Fibroblast of skin of right biceps (primary cell): ENCODE results near the gene SLC45A1.
"Not testable (repeated sequence)": the region's sequence is repeated elsewhere in the genome, so short reads cannot be mapped to it uniquely, and the experiment has no call there.

ENCODE experiments used
- DNase-seq: peaks from one replicate; pipeline ENCODE4 v3.0.0-alpha.2; 2013

Gene SLC45A1

GRCh38 chr1:8317647-8318381 is at the start of gene SLC45A1:
Gene SLC45A1, plus strand, starts transcription at chr1:8318114. Its CDS starts 6,216 bp downstream, at chr1:8324330.
- peak; percentile 66 for DNase-seq

GRCh38 chr1:8273036-8273435 is 44.9 kb upstream of the SLC45A1 start:
- no peak for DNase-seq

GRCh38 chr1:8274352-8274751 is 43.6 kb upstream of the SLC45A1 start:
- no peak for DNase-seq

DNA sequence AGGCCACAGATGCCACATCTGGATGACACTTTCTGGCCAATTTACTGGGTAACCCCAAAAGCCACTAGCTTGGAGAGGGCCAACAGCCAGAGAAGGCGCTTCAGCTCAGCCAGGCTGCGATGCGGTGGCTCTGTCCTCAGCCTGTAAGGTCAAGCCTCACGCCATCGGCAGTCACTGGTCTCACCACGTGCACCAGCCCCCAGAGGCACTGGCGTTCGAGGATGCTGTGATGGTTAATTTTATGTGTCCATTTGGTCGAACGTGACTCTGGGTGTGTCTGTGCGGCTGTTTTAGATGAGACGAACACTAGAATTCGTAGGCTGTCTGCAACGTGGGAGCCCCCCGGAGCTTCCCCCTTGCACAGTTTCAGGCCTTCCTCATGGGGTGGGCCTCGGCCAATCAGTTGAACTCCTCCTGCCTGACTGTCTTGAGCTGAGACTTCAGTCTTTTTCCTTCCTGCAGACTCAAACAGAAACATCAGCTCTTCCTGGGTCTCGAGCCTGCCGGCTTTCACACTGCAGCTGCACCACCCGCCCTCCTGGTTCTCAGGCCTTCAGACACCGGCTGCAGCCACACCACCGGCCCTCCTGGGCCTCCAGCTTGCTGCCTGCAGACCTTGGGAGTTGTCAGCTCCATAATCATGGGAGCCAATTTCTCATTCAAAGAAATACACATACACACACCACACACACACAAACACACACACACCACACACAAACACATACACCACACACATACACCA is 41.6 kb upstream of the SLC45A1 start:
- no peak for DNase-seq

GRCh38 chr1:8276932-8277331 is 41.0 kb upstream of the SLC45A1 start:
- DNase-seq, result no peak

GRCh38 chr1:8278677-8279076 is 39.2 kb upstream of the SLC45A1 start:
- not testable (repeated sequence) for DNase-seq

GRCh38 chr1:8281843-8282509 is 35.9 kb upstream of the SLC45A1 start:
- no peak for DNase-seq

DNA sequence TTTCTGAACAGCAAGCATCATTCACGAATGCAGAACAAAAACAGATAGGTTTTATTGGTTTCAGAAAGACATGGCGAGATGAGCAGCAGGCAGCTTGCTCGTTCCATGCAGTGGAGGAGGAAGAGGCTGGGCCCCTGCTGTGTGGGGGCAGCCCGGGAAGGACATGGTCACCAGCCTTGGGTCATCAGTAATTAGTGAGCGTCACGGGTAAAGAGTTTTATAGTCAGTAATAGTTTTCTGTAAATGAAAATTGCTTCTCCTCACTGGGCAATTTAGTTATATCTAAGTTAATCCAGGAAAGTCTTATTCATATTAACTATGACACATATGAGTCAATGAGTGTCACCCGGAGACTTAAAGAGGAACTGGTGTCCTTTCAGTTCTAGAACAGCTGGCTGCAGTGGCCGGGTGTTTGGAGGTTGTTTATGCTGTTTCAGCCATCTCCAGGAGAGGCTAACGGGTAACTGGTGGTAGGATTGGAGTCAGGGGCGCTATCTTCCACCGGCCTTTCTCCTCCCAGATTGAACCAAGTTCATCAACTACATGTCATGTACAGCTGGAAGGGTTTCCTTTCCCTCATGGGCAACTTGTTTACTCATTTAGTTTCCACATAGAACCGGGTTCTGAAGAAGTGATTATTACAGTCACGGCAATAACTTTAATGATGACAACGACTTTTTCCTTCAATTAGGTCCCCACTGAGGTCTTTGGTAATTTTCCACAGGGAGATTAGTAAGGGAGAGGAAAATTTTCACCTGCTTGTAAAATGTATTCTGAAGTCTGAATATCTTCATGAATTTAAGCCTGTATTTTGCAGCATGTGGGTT is 34.6 kb upstream of the SLC45A1 start:
- DNase-seq, result no peak

DNA sequence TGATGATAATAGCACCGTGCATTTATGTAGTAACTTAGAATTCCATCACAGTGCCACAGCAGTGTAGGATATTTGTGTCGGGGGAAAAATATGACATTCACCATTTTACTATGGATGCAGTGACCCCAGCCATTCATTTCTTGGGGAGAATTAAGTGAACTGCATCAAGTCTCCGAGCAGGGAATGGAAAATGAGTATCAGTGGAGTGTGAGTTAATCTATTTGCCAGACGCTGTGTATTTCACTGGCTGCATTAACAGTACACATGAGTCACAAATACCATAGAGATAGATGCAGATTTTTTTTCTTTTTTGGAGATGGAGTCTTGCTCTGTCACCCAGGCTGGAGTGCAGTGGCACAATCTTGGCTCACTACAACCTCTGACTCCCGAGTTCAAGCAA is 33.8 kb upstream of the SLC45A1 start:
- peak; percentile 65 for DNase-seq

DNA sequence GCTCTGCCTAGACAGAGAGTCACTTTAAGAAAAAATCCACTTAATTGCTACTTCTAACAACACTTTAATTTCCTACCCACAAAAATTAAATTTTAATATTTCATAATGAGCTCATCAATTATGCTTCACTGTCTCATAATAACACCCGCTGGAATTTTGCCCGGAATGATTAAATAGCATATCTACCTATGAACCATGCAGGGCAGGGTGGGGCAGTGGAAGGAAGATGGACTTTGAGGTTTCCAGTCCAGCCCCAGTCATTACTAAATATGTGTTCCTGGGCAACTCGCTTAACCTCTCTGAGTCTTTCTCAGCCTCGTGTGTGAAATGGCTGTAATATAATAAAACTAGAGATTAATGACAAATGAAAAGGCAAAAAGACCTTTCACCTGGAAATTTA is 32.8 kb upstream of the SLC45A1 start:
- no peak for DNase-seq

DNA sequence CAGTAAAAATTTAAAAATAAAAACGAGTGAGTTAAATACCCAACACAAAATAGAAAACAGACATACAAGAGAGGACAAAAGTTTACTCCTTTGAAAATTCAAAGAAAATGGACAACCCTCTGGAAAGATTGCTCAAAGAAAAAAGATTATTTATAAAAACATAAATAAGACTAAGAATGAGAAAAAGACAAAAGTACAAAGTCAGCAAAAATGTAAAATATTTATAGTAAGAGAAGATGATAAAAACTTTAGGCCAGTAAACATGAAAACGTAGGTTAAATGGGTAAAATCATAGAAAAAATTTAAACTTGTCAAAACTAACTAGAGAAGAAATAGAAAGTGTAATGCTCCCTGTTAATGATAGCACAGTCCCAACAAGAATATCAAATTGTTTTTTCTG is 31.9 kb upstream of the SLC45A1 start:
- DNase-seq, result no peak

GRCh38 chr1:8293118-8293517 is 24.8 kb upstream of the SLC45A1 start:
- peak; percentile 55 for DNase-seq

DNA sequence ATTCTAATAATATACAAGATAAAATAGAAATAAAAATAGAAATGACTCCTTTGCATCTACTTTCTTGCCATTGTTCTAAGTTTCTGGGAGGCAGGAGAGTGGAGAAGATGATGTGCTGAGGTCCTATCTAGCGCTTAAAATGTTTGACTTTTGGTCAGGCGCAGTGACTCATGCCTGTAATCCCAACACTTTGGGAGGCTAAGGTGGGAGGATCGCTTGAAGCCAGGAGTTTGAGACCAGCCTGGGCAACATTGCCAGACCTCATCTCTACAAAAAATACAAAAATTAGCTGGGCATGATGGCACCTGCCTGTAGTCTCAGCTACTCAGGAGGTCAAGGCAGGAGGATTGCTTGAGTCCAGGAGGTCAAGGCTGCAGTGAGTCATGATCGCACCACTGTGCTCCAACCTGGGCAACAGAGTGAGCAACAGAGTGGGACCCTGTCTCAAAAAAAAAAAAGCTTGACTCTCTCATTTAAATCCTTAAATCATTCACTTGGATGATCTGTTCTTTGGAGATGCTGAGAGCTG is 24.2 kb upstream of the SLC45A1 start:
- DNase-seq, result no peak

DNA sequence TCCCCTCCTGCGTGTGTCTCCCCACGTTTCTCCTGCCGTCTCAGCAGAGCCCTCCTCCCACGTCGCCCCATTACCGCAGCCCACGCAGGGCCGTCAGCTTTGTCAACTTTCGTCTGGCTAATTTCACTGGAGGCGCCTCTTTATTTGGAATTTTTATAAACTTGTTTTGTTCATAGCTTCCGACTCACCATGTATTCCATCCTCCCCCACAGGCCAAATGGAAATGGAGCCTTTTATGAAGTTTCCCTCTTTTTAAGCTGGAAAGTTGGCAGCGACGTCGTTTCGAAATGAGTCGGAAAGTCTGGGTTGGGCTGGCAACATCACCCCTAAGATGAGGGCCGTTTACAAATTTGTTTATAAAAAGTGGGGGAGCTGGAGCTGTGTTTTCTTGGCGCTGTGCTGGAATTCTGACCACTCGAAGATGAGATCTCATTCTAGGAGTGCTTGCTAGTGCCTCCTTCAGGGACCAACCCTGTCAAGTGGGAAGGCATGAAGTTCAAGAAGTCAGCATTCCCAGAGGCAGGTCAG is 23.7 kb upstream of the SLC45A1 start:
- no peak for DNase-seq

DNA sequence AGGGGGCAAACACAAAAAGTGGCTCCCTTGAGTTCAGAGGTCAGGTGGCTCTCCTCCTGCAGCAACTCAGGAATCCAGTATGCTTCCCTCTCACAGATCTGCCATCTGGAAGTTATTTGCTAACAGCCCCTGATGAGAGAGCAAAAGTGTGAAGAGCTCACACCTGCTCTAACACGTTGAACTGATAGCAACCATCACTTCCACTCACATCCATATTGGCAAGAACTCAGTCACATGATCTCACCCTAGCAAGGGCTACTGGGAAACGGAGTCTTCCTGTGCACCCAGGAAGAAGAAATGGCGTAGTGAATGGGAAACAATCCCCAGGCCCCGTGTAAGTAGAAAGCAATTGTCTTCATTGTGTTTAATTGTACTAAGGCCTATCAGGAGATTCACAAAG is 20.7 kb upstream of the SLC45A1 start:
- DNase-seq, result no peak

- no peak for DNase-seq
These were observed 18.0 kb upstream of the SLC45A1 start for GRCh38 chr1:8299963-8300362.

- no peak for DNase-seq
These were observed 15.6 kb upstream of the SLC45A1 start for GRCh38 chr1:8302081-8302956.

DNA sequence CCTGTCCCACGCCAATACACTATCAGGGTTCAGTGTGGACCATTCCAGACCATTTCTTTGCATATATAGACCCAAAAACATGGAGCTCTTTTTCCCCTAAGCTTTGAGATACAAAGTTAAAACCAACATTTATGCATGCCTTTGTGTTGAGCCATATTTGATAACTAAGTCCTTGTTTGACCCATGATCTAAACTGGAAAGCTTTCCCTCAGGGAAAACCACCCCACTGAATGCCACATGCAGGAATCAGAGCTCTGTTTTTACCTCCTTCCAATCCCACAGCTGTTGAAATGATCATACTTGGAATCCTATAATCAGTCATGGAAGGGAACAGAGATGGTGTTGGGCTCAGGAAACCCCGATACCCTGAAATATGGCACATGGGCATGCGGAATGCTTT is 14.8 kb upstream of the SLC45A1 start:
- DNase-seq, result peak; percentile 66

GRCh38 chr1:8303876-8304275 is 14.0 kb upstream of the SLC45A1 start:
- no peak for DNase-seq

GRCh38 chr1:8307628-8308027 is 10.3 kb upstream of the SLC45A1 start:
- DNase-seq, result no peak

DNA sequence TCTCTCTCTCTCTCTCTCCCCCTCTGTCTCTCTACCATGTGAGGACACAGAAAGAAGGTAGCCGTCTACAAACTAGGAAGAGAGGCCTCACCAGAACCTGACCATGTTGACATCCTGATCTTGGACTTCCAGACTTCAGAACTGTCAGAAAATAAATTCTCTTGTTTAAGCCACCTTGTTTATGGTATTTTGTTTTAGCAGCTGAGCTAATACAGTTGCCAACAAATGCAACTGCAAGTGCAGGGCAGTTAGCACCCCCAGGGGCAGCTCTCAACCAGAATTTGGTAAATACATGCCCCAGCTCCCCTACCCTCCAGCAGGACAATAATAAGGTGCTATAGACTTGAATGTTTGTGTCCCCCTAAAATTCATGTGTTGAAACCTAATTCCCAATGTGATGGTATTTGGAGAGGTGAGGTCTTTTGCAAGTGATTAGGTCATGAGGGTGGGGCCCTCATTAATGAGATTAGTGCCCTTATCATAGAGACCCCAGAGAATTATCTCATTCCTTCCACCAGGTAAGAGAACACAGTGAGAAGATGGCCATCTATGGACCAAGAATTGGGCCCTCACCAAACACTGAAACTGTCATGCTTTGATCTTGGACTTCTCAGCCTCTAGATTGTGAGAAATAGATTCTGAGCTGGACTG is 6.7 kb upstream of the SLC45A1 start:
- no peak for DNase-seq
